ENCODE measurements around the gene HAUS2. TPM values are rescaled to one million over a fixed set of nuclear protein-coding genes. Genes with fewer than 3 reads are reported as not detected.

The HAUS2 gene
- total and polyA plus RNA-seq, 2 of the 4 experiments (the other 2 are of a cell fraction) = 18.4 to 22.4 TPM

DNA sequence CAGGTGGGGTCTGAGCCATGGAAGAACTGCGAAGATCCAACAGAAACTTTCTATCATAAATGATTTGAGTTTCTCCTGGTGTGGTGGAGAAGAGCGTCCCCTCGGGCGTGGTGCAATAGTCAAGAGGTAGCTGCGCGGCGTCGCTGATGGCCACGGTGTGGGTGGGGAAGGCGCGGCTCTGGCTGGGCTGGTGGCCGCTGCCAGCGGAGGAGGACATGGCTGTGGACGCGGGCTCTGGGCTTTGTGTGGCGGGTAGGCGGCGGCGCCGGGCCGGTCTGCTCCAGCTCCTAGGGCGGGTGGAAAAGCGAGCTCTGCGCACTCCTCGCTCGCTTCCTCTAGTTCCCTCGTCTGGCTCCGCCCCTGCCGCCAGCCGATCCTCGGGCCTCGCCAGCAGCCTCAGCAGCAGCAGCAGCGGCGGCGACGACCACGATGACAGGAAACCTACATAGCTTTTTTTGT, 32.7 kb downstream of the HAUS2 start:
- H3K9me1 ChIP-seq (ENCODE audit: insufficient read depth, low read length) = peaks cover 12% of the 10 kb centered on the region; the same call in 1 of the 2 replicates
- dilution Hi-C loops (cut with HindIII; ENCODE audit: low sequenced_read_pairs, unreplicated experiment) (no loop called here), in situ Hi-C loops (cut with MboI; ENCODE audit: low sequenced_read_pairs) (no loop called here), intact Hi-C loops (cut with micrococcal nuclease) (no loop called here)
- peak overlapping the region; percentile 68 for H4K5ac ChIP-seq (ENCODE audit: low read depth, low read length)
- H2BK20ac ChIP-seq (ENCODE audit: low read depth, low read length) = no peak overlapping the region
- H3K36me3 ChIP-seq (ENCODE audit: control insufficient read depth, insufficient read depth, low read length) = peaks cover 3% of the 10 kb centered on the region; the same call in 1 of the 2 replicates
- peaks cover 12% of the 10 kb centered on the region for H3K4me1 ChIP-seq (ENCODE audit: control insufficient read depth, insufficient read depth, low read length)
- H2BK120ac ChIP-seq (ENCODE audit: low read depth, low read length) = no peak overlapping the region; the same call in 1 of the 2 replicates
- DNase-seq = peak; percentile 68
- 0 out of 2 replicates have a peak overlapping the region, but pooled peaks have one; percentile 4 for H3K56ac ChIP-seq (ENCODE audit: extremely low read depth, insufficient read depth, low read length)
- TF ChIP-seq CEBPB (IDR thresholded peaks at IDR 0.05; ENCODE audit: low read depth, low read length) (0 out of 2 replicates have a peak, but pooled peaks have one; percentile 41), NFE2L2 (IDR thresholded peaks at IDR 0.05; ENCODE audit: low read depth, low read length) (no peak)
- H2AFZ ChIP-seq (replicated peaks; ENCODE audit: low read length, poor library complexity) = peak overlapping the region; percentile 90
- POLR2A ChIA-PET (ENCODE audit: unreplicated experiment) = interaction anchor here (0.5 to 0.7 kb wide), 3 partner anchors 10 to 505 kb away, joined by 3 to 13 read pairs (median 4); no protein-coding TSS in a partner anchor
- peak overlapping the region; percentile 67 for H2AK9ac ChIP-seq (replicated peaks; ENCODE audit: low read depth, low read length, poor library complexity)
- peak overlapping the region; percentile 85 for H3K14ac ChIP-seq (replicated peaks; ENCODE audit: low read depth, low read length)
- no peak overlapping the region for H2BK15ac ChIP-seq (ENCODE audit: low read depth, low read length)
- H3K79me1 ChIP-seq (ENCODE audit: low read depth in 1 of 2, low read length in 2 of 2) = peaks cover 31 to 69% of the 10 kb centered on the region in 2 experiments
- no TSS peak for BruUV-seq (replicated peaks)
- H4K91ac ChIP-seq (ENCODE audit: insufficient read depth, low read depth, low read length) = 0 out of 2 replicates have a peak overlapping the region, but pooled peaks have one; percentile 48
- CTCF ChIA-PET = interaction anchor here (1.1 kb wide), 1 partner anchor 11 kb away, joined by 5 read pairs; no protein-coding TSS in a partner anchor
- no peaks in the 10 kb centered on the region for H3K27me3 ChIP-seq (ENCODE audit: control insufficient read depth, insufficient read depth, low read length)
- peak overlapping the region; percentile 76 for H3K23ac ChIP-seq (ENCODE audit: low read depth, low read length)
- peak overlapping the region; percentile 63; the same call in 1 of the 2 replicates for H3K18ac ChIP-seq (ENCODE audit: low read depth, low read length)
- 60% methylated on average over 1 of the region's 37 CpGs; no CpG with 5 or more reads in 1 of the 2 experiments for WGBS, 2 experiments (ENCODE audit: extremely low coverage in 2 of 2, insufficient read length in 1 of 2)
- H2BK5ac ChIP-seq (ENCODE audit: low read depth, low read length, poor library complexity, severe bottlenecking) = peak overlapping the region; percentile 38
- peak overlapping the region; percentile 47; the same call in 1 of the 2 replicates for H3K27ac ChIP-seq (ENCODE audit: insufficient read depth, low read length)
- H3K9ac ChIP-seq (ENCODE audit: low read depth, low read length) = peak overlapping the region; percentile 76
- H3K4ac ChIP-seq (ENCODE audit: low read depth, low read length) = peak overlapping the region; percentile 86
- H4K20me1 ChIP-seq (ENCODE audit: insufficient read depth, low read length) = peaks cover 4% of the 10 kb centered on the region; the same call in 1 of the 2 replicates
- peak overlapping the region; percentile 60 for H3K4me3 ChIP-seq (ENCODE audit: insufficient read depth, low read depth, low read length)
- H3K9me3 ChIP-seq (ENCODE audit: control insufficient read depth, insufficient read depth, low read length) = no peaks in the 10 kb centered on the region
- peak; percentile 99 for ATAC-seq (ENCODE audit: low read depth)
- H3K4me2 ChIP-seq (ENCODE audit: low read depth, low read length) = peak overlapping the region; percentile 85
- peak overlapping the region; percentile 67 to 78 for H4K8ac ChIP-seq (ENCODE audit: low read depth in 2 of 2, low read length in 2 of 2)
- H2AK5ac ChIP-seq (ENCODE audit: low read depth, low read length) = no peak overlapping the region; the same call in 1 of the 2 replicates

Measured in IMR-90 (cell line).